Gastroesophageal sphincter (tissue), 3 donors: ENCODE results near the gene MAPK8IP2.

ENCODE experiments used
- CTCF ChIP-seq, 4 experiments: fragments of 200-600 bp in 2 of 4; fragments of 450-650 bp in 2 of 4; sonication (generic) in 1 of 4; IDR thresholded peaks; one replicate each; pipeline ENCODE4 v1.5.1; 2017 to 2019; ENCODE audit warnings: antibody characterized with exemption in 4 of 4, mild to moderate bottlenecking in 2 of 4, moderate library complexity in 2 of 4
- EP300 ChIP-seq: sonication (generic); formaldehyde crosslinking; IDR thresholded peaks from one replicate; pipeline ENCODE4 v1.6.1; 2017; ENCODE audit warnings: antibody characterized with exemption, mild to moderate bottlenecking
- POLR2A ChIP-seq, 2 donors: fragments of 450-650 bp; IDR thresholded peaks; one replicate each; pipeline ENCODE4 v1.6.1; 2017; ENCODE audit warnings: antibody characterized with exemption in 2 of 2, mild to moderate bottlenecking in 2 of 2, moderate library complexity in 1 of 2
- POLR2AphosphoS5 ChIP-seq: sonication (generic); formaldehyde crosslinking; IDR thresholded peaks from one replicate; pipeline ENCODE4 v1.6.1; 2017; ENCODE audit warnings: antibody characterized with exemption

GRCh38 chr22:50571264-50572175, 29.1 kb upstream of the MAPK8IP2 start:
- TF ChIP-seq POLR2A (IDR thresholded peaks at IDR 0.05) (no peak), CTCF (IDR thresholded peaks at IDR 0.05) (no peak), EP300 (no peak), POLR2AphosphoS5 (no peak)
